B cell (primary cell): ENCODE results near the gene CNOT8.

ENCODE experiments used
- CTCF ChIP-seq: fragments of 200-600 bp; IDR thresholded peaks from one replicate; pipeline ENCODE4 v1.8.0; 2022; ENCODE audit warnings: antibody characterized with exemption, mild to moderate bottlenecking
- EZH2 ChIP-seq: IDR thresholded peaks from 2 replicates; pipeline ENCODE4 v1.6.1; 2012; ENCODE audit warnings: borderline replicate concordance, low read depth, mild to moderate bottlenecking, moderate library complexity, low read length; ENCODE audit not compliant: insufficient read depth, poor library complexity, severe bottlenecking

DNA sequence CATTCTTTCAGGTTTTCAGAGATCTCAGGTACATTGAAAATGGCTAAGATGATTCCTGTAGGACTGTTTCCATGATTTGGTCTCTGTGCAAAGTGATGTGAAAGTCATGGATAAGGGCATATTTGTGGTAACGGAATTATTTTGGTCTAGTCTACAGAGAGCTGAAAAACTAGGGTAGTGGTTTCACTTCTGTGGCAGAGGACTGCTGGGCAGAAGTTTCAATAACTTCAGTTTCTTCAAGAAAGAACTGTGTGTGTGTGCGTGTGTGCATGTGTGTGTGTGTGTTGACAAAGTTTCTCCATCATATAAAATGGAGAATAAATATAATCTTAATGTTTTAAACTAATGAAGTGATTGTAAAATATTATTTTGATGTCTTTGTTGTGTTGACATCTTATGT lies 4.3 kb downstream of the CNOT8 start:
- no peak for TF ChIP-seq CTCF
- TF ChIP-seq EZH2 = no peak
